Right forelimb (tissue), 1 donor: ENCODE measurements around the gene PIN1.

Source experiments
- DNase-seq: peaks from one replicate; pipeline ENCODE4 v3.0.0-alpha.2; 2018

PIN1 gene

GRCh38 chr19:9891609-9892373 lies 56.7 kb downstream of the PIN1 start:
- no peak for DNase-seq
